Osteocyte (in vitro differentiated cells): ENCODE measurements around the gene SLC12A1. TPM values are rescaled to one million over a fixed set of nuclear protein-coding genes. Genes with fewer than 3 reads are reported as not detected.

Experiments
- DNase-seq: peaks from one replicate; pipeline ENCODE4 v3.0.0; 2021; ENCODE audit warnings: mixed read lengths; ENCODE audit not compliant: unreplicated experiment; ENCODE audit errors: extremely low spot score
- H3K27ac Mint-ChIP-seq: one replicate; pipeline ENCODE4 v1.8.0; 2021; ENCODE audit warnings: mild to moderate bottlenecking, mixed read lengths; ENCODE audit not compliant: unreplicated experiment
- H3K27me3 Mint-ChIP-seq: one replicate; pipeline ENCODE4 v1.8.0; 2021; ENCODE audit warnings: mixed read lengths; ENCODE audit not compliant: unreplicated experiment
- H3K36me3 Mint-ChIP-seq: one replicate; pipeline ENCODE4 v1.8.0; 2021; ENCODE audit warnings: mixed read lengths; ENCODE audit not compliant: unreplicated experiment
- H3K4me1 Mint-ChIP-seq: one replicate; pipeline ENCODE4 v1.8.0; 2021; ENCODE audit warnings: mixed read lengths; ENCODE audit not compliant: unreplicated experiment
- H3K4me3 Mint-ChIP-seq: one replicate; pipeline ENCODE4 v1.8.0; 2021; ENCODE audit warnings: mild to moderate bottlenecking, moderate library complexity, mixed read lengths; ENCODE audit not compliant: unreplicated experiment
- H3K9me3 Mint-ChIP-seq: one replicate; pipeline ENCODE4 v1.8.0; 2021; ENCODE audit warnings: mixed read lengths; ENCODE audit not compliant: unreplicated experiment
- CTCF ChIP-seq: fragments of 200-600 bp; sonication (generic); IDR thresholded peaks from 2 replicates; pipeline ENCODE4 v1.5.0; 2021; ENCODE audit warnings: antibody characterized with exemption, mild to moderate bottlenecking, moderate library complexity
- total RNA-seq: library from RNA; stranded (reverse); gene quantifications from 2 replicates; pipeline ENCODE4 v1.2.1, GENCODE V29; 2021

Gene SLC12A1
- total RNA-seq, 1 donor from 2014 or later, result not detected

- peaks cover 9% of the 10 kb centered on the region for H3K36me3 Mint-ChIP-seq
- peaks cover 16% of the 10 kb centered on the region for H3K9me3 Mint-ChIP-seq
- H3K27me3 Mint-ChIP-seq, result peaks cover 2% of the 10 kb centered on the region
- H3K27ac Mint-ChIP-seq, result peak overlapping the region; percentile 86
- H3K4me3 Mint-ChIP-seq, result peak overlapping the region; percentile 83
- TF ChIP-seq CTCF, result no peak
- peaks cover 14% of the 10 kb centered on the region for H3K4me1 Mint-ChIP-seq
- DNase-seq, result no peak
Measured at GRCh38 chr15:48176957-48177356, 29.1 kb upstream of the SLC12A1 start.

GRCh38 chr15:48177383-48177765, 28.7 kb upstream of the SLC12A1 start:
- peaks cover 6% of the 10 kb centered on the region for H3K27me3 Mint-ChIP-seq
- peak overlapping the region; percentile 83 for H3K4me3 Mint-ChIP-seq
- peak overlapping the region; percentile 86 for H3K27ac Mint-ChIP-seq
- H3K4me1 Mint-ChIP-seq, result peaks cover 14% of the 10 kb centered on the region
- H3K36me3 Mint-ChIP-seq, result peaks cover 7% of the 10 kb centered on the region
- peaks cover 14% of the 10 kb centered on the region for H3K9me3 Mint-ChIP-seq
- no peak for TF ChIP-seq CTCF
- DNase-seq, result no peak

GRCh38 chr15:48177766-48178647, 28.1 kb upstream of the SLC12A1 start, which contains the start of gene MYEF2:
TSS of gene MYEF2 (minus strand) at chr15:48178295. CDS start at chr15:48178237, 58 bp downstream.
- peaks cover 11% of the 10 kb centered on the region for H3K27me3 Mint-ChIP-seq
- peak; percentile 94 for DNase-seq
- peak within 1 kb of the TSS; percentile 83 for H3K4me3 Mint-ChIP-seq
- H3K4me1 Mint-ChIP-seq, result peaks cover 14% of the 10 kb centered on the region
- peaks cover 3% of the 10 kb centered on the region for H3K36me3 Mint-ChIP-seq
- H3K9me3 Mint-ChIP-seq, result peaks cover 7% of the 10 kb centered on the region
- peak within 1 kb of the TSS; percentile 86 for H3K27ac Mint-ChIP-seq
- TF ChIP-seq CTCF, result no peak

- no peak for DNase-seq
- Mint-ChIP-seq H3K27me3 (peaks cover 16% of the 10 kb centered on the region), H3K27ac (no peak overlapping the region), H3K36me3 (peaks cover 2% of the 10 kb centered on the region), H3K4me1 (peaks cover 14% of the 10 kb centered on the region), H3K9me3 (peaks cover 4% of the 10 kb centered on the region), H3K4me3 (peak overlapping the region; percentile 44)
- no peak for TF ChIP-seq CTCF
Measured at GRCh38 chr15:48178648-48178931, 27.5 kb upstream of the SLC12A1 start.

- no peak for TF ChIP-seq CTCF
- H3K36me3 Mint-ChIP-seq, result no peaks in the 10 kb centered on the region
- H3K27me3 Mint-ChIP-seq, result peaks cover 46% of the 10 kb centered on the region
- H3K9me3 Mint-ChIP-seq, result no peaks in the 10 kb centered on the region
- no peaks in the 10 kb centered on the region for H3K4me1 Mint-ChIP-seq
- no peak overlapping the region for H3K4me3 Mint-ChIP-seq
- no peak for DNase-seq
- no peak overlapping the region for H3K27ac Mint-ChIP-seq
Measured at GRCh38 chr15:48182749-48183148, 23.4 kb upstream of the SLC12A1 start.
